Stimulated activated naive CD8-positive, alpha-beta T cell treated with anti-CD3 and anti-CD28 coated beads, Interleukin-15, Interleukin-2, amounts not matched to agents 100 U/mL and 50 U/mL, for 24 hours (primary cell): Measurements from ENCODE around the gene IZUMO4.

Experiments
- ATAC-seq: fragments of 150-1000 bp; cut with Tn5 transposase; one replicate; pipeline ENCODE4 v1.10.0; 2021
- DNase-seq: peaks from one replicate; pipeline ENCODE4 v3.0.0; 2021

The IZUMO4 gene

DNA sequence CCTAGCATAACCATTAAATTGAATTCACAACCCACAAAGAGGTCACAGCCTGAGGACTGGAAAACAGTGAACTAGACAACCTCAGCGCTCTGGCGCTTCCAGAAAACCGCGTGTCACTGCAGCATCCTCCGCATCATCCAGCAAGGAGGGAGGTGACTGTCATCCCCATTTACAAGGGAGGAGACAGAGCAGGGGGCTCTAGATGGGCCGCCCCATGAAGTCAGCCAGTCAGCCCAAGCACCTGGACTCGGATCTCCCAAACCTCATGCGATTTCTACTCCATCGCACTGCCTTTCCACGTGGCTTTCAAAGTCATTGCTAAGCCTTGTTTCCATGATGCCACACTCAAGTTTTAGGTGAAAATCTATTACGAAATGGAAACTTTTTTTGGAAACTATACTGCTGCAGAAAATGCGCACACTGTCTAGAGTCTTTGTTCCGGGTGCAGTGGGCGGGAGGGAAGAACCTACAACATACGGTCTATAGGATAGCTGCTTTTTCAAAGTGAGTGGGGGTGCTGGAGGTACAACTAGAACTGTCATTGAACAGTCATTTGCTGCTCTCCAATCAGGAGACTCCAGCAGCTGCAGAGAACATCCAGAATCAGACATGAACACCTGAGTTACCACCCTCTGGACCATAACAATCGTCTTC lies 51.9 kb downstream of the IZUMO4 start:
- no peak for DNase-seq
- no peak for ATAC-seq
